HG03565 (cell line): ENCODE results near the gene TCF19.

Source experiments
- ATAC-seq: cut with Tn5 transposase; IDR thresholded peaks from one replicate; pipeline ENCODE4 v1.9.1; 2021; ENCODE audit warnings: mild to moderate bottlenecking, moderate library complexity; ENCODE audit not compliant: unreplicated experiment

Gene TCF19

DNA sequence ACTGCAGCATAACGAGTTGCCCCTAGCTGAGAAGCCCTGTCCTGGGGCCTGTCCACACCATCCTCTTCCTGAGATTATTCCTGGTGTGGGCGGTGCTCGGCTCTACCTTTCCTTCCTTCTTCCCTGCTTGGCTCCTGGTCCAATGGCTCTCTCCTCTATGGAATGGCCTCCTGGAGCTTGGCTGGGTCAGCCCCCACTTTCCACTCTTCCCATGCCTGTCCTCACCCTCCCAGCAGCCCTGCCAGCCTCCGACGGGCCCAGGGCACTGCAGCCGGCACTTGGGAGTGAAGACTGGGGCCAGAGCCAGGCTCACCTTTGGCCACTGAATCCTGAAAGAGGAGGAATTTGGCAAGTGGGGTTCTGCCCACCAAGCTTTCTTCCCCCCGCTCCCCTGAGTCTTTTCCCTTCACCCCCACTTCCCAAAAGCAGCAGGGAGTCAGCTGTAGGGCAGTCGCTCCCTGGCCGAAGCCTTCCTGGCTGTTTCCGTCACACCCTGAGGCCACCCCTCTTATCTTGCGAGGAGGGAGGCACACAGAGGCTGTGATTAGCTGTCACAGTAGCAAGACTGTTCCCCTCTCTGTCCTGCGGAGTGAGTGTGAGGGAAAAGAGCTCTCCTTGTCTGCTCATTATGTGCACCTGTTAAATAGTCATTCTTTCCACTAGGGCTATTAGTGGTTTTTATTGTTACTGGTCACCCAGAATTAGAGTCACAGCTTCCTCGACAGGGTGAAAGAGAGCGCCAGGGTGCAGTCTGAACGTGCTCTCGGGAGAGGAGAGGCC is 31.8 kb upstream of the TCF19 start:
- ATAC-seq = no peak

DNA sequence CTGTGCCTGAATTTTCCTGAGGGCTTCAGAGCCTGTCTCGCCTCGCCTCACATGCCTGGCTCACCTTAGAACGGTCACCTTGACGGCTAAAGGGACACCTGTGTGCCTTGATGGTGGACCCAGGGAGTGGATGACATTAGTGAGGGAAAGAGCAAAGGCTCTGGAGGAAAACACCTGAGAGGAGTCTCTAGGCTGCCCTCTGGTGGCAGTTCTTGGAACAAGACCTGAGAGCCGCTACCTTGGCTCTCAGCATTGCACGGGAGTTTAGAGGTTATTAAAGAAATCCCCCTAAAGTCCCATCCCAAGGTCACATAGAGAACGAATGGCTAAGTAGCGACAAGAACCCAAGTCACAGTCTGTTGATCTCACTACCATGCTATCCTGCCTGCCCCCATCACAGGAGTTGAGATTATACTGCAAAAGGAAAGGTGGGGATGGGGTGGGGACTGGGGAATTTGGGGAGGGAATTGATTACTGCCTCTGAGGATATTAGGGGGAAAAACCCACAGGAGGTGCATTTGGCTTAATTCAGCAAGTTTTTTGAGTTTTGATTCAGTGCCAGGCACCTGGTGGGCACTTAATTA is 30.2 kb upstream of the TCF19 start:
- no peak for ATAC-seq

DNA sequence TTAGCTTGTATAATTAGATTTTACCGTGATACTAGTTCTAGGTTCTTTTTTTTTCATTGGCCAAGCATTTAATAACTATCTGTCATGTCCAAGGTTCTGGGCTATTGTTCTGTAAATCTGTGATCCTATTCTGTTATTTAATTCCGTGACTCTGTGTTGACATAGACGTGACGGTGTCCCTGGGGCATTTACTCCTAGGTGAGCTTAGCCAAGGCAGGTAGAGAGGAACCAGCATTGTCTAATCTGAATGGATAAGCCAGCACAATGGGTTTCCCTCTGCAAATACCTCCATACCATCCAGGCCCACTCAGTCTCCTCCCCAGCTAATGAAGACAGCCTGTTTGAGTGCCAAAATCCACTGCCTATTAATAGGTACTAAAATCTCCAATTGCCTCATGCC is 29.3 kb upstream of the TCF19 start:
- no peak for ATAC-seq

DNA sequence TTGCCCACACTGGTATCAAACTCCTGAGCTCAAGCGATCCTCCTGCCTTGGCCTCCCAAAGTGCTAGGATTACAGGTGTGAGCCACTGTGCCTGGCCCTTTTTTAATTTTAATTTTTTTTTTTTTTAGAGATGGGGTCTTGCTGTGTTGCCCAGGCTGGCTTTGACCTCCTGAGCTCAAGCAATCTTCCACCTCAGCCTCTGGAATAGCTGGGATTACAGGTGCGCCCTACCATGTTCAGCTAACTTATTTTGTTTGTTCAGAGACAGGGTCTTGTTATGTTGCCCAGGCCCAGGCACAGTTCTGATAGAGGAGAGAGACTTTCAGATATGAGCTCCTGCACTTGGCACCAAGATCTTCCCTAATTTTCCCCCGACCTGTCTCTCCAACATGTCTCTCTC is 27.6 kb upstream of the TCF19 start:
- no peak for ATAC-seq

DNA sequence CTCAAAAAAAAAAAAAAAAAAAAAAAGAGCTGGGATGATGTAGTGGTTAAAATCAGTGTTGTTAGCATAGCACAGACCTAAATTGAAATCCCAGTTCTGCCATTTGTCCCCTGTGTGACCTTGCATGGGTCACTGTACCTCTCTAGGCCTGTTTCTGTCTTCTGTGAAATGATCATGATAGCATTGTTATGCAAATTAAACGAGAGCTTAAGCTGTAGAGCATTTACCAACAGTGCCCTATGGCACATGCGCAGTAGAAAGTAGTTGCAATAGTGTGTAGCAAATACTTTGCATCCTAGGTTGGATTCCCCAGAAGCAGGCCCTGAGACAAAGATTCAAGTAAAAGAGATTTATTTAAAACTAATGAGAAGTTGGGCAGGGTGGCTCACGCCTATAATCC is 26.8 kb upstream of the TCF19 start:
- no peak for ATAC-seq

DNA sequence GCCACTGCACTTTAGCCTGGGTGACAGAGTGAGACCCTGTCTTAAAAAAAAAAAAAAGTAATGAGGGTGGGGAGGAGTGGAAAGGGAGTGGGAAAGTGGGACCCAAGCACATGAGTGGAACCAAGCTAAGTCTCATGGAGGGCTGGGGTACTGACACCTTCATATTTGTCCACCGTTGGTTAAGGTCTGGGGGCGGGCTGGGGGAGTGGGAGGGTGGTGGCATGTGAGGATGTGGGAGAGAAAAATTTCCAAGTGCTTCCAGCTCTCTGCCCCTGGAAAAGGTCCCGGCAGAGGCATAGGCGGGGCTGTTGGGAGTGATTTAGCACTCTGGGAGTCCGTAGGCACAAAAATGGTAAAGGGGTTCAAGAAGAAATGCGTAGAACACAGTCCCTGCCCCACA is 25.6 kb upstream of the TCF19 start:
- ATAC-seq = no peak

DNA sequence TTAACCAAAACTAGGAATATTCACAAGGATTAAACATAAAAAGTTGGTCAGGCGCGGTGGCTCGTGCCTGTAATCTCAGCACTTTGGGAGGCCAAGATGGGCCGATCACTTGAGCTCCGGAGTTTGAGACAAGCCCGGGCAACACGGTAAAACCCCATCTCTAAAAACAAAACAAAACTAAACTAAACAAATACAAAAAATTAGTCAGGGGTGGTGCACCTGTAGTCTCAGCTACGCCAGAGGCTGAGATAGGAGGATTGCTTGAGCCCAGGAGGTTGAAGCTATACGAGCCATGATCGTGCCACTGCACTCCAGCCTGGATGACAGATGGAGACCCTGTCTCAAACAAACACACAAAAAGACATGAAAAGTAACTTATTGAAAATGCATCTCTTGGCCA is 22.7 kb upstream of the TCF19 start:
- no peak for ATAC-seq

DNA sequence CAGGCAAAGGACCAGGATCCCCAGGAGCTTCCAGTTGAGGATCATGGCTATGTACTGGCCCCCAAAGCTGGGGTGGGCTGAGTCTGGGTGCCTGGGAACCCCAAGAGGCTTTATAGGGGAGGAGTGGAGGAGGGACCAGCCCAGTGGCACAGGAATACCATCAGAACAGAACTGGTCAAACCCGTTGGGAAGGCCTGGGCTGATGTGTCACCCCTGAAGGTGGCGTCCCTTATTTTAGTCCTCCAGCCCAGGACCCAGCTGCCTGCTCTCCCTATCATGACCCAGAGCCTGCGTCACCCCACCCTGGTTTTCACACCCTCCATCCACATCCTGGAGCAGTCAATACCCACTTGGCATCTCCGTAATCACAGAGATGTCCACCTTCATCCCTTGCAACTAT is 19.4 kb upstream of the TCF19 start, which contains the start of gene PSORS1C2:
TSS of gene PSORS1C2 (minus strand) at position 85 of the 400 bp plus-strand sequence. CDS start at position 45, 40 bp downstream.
- no peak for ATAC-seq

DNA sequence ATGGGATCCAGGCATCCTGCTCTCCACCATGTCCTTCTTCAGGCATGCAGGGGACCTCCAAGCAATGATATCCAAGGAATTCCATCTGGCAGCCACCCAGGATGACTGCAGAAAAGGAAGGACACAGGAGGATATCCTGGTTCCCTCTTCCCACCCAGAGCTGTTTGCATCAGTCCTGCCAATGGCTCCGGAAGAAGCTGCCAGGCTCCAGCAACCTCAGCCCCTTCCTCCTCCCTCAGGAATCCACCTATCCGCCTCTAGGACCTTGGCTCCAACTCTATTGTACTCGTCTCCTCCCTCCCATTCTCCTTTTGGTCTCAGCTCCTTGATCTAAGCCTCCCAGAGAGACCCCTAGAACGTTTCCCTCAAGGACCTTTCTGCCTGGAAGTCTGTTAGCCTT is 18.8 kb upstream of the TCF19 start:
- ATAC-seq = no peak

DNA sequence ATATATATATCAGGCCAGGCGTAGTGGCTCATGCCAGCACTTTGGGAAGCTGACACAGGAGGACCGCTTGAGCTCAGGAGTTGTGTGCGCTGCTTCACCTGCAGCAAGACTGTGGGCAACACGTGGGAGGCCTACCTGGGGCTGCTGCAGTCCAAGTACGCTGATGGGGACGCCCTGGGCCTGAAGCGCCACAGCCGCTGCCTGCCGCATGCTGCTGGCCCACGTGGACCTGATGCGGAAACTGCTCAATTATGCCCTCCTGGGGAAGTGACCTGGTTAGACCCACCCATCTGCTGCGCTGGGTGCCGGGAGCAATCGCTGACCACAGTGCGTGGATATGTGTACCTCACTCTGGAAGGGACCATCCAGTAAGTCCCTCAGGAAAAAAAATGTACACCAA is 17.7 kb upstream of the TCF19 start:
- no peak for ATAC-seq

DNA sequence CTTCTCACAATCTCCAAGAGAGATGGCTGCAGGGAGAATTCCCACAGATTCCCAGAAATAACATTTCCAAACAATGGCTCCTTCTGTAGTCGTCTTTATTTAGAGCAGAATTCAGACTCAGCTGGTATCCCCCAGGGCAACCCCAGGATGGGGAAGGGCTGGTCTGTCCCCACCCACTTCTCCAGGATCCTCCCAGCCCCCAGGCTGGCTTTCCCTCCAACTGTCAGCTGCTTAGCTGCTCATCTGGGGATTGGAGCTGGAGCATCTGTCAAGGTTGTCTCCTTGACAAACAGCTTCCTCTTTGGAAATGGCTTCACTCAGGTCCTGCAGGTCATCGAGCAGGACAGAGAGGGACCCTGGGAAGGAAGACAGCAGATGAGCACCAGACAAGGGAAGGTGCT is 16.0 kb upstream of the TCF19 start:
- ATAC-seq = no peak

DNA sequence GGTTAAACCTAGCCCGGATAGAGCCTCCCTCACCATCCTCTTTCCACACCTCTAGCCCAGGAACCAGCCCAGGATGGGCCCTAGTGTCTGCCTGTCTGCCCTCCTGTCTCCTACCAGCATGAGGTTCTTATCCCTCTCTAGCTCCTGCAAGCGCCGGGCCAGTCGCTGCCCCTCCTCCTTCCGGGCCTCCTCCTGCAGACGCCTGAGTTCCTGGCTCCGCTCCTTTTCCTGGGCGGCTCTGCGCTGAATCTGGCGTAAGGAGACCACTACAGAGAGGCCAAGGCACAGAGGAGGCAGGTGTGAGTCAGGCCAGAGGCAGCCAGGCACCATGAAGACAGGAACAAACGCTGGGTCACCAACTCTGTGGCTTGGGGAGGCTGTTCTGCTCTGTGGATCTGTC is 15.2 kb upstream of the TCF19 start:
- ATAC-seq = no peak

DNA sequence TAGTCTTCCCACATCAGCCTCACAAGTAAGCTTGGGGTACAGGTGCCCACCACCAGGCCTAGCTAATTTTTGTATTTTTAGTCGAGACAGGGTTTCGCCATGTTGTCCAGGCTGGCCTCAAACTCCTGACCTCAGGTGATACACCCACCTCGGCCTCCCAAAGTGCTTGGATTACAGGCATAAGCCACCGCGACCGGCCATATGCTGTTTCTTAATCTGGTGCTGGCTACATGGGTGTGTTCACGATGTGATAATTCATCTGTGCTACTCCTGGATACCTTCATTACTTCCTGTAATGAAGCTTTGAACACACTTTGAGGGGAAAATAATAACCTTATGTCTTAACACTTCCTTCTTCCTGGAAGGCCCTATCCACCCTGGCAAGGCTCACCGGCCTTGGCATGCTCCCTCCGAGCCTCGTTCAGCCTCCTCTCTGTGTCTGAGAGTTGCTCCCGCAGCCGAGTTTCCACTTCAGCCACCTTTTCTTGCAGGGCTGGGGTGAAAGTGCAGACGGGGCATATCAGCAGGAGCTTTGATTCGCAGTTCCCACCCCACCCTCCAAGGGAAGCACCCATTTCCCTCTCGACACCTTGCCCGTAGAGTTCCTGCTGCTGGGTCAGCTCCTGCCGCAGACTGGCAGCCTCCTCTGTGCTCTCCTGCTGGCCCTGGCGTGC is 14.0 kb upstream of the TCF19 start:
- no peak for ATAC-seq

DNA sequence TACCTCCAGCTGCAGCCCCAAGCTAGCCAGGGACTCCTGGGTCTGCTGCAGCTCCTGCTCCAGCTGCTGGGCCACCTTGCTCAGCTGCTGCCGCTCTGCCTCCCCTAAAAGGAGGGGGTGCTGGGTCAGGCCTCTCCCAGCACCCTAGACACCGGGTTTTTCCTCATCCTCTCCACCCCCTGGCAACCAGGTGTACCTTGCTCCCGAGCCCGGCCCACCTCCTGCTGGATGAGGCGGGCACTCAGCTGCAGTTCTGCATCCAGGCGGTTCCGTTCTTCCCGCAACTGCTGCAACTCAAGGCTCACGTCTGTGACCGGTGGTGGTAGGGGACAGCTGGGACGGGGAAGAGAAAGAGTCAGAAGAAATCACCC is 13.4 kb upstream of the TCF19 start:
- ATAC-seq = no peak

DNA sequence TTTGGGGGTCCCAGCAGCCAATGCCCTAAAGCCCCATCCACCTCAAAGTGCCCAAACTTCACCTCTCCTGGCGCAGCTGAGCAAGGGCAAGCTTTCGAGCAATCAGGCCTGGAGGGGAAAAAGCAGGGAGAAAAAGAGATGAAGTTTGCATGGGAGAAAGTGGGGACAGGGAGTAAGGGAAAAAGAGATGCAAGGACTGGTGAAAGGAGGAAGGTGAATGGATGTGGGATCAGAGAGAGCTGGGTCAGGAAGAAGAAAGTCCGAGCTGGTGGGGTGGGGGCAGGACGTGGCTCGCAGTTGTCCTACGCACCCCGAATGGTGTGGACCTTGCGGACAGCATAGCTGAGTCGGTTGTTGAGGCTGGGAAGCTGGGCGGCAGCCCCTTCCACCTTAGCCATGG is 13.0 kb upstream of the TCF19 start:
- no peak for ATAC-seq

DNA sequence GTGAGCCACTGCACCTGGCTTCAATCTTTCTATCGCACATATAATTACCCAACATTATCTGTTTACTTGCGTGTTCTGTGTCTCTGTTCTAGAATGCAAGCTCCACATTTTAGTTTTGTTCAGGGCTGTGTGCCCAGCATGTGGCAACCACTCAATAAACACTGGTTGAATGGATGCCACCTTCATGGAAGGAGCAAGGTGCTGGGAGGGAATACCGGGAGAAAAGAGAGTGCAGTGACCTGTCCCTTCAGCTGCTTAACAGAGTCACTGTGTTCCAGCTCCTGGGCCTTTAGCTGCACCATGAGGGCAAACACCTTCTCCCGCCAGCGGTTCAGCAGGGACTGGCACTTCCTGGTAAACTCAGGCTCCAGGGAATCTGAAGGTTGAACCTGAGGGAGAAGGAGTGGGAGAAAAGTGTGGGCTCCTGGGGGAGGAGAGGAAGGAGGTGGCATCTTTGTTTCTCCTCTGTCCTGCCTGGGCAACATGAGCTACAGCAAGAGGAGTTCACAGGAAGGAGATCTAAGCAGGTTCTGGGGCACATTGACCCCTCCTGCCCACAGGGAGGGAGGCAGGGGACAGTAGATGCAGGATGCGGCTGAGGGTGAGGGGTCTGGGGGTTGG is 8.5 kb upstream of the TCF19 start:
- ATAC-seq = no peak

DNA sequence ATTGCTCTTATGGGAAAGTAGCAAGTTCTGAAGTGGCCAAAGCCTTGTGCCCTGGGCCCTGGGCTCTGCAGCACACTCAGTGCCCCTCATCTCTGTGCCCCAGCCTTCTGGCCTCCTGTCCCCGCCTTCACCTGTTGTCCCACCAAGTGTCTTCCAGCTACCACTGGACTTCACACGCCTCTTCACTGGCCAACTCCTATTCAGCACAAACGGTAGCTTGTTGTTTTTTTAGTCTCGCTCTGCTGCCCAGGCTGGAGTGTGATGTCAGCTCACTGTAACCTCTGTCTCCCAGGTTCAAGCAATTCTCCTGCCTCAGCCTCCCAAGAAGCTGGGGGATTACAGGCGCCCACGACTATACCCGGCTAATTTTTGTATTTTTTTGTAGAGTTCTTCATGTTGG is 5.6 kb upstream of the TCF19 start:
- ATAC-seq = no peak

DNA sequence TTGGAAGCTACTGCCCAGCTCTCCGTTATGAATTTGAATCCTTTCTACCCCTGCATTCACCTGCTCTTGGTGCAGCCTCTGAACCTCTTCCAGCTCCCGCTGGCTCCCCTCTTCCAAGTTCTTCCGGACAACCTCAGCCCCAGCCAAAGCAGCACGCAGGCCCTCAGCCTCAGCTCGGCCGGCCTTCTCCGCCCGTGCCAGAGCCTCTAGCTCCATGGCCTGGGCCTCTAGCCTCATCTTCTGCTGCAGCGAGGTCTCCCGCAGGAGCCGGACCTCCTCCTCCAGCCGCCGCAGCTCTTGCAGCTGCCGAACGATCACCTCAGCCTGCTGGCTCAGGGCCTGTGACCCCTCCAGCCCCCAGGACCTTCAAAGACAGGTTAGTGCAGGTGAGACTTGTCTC is 4.0 kb upstream of the TCF19 start:
- ATAC-seq = no peak

DNA sequence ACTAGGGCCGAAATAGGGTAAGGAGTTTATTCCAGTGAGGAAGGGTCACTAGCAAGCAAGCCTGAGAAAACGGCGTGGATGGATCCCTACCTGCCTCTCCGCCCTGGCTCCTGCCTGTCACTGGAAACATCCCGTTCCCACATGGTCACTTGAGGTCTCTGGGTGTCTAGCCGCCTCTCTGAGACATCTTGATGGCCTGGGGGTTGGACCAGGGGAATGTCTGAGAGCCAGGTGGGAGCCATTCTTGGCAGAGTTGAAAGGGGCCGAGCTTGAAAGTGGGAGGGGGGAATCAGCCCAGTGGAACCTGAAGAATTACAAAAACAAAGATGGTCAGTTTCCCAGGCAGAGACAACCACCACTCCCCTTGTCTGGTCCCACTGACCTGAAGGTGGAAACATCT is 1.7 kb upstream of the TCF19 start:
- ATAC-seq = no peak

DNA sequence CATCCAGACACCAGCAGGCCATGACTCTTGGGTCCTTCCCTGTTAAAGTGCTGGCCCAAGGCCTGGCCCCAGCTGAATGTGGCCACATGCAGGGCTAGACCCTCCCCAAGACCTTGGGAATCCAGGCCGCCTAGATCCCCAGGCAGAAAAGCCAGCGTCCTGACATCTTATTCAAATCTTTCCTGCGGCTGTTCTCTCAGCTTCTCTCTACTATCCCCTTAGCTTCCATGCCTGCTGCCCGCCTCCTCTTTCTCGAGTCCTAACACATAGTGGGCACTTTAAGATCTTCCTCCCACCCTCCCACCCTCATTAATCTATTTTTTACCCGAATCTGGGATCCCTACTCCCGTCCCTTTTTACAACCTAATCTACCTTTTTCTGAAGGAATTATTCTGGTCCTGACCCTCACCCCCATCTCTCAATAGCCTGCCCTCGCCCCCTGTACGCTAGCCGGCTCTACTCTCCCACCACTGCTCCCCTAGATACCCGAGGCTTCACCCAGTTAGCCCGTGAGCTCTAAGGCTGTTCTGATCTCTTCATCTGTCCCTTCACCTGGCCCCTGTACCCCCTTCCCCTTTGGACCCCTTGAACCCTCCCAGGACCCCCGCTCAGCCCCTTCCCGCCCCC is 763 bp upstream of the TCF19 start, which contains the start of gene CCHCR1:
TSS of gene CCHCR1 (minus strand) at position 290 of the 627 bp plus-strand sequence. CDS start at position 88, 202 bp downstream.
- no peak for ATAC-seq
